Measurements from ENCODE around the gene MICAL3.
"Not testable (repeated sequence)": the region's sequence is repeated elsewhere in the genome, so short reads cannot be mapped to it uniquely, and the experiment has no call there.

Gene MICAL3

DNA sequence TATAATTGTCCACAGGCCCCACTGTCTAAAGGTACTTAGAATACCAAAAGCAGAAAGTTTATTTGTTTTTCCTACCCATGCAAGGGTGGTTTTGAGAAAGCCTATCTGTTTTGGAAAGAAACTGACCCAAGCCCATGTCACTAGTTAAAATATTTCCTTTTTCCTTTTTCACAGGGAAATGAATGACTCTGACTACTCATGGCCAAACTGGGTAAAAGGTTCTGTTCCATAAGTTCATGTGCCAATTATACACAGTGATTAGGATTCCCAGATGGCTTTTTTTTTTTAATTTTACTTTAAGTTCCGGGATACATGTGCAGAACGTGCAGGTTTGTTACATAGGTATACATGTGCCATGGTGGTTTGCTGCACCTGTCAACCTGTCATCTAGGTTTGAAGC is 31.4 kb downstream of the MICAL3 start:
- DNase-seq, result not testable (repeated sequence)

DNA sequence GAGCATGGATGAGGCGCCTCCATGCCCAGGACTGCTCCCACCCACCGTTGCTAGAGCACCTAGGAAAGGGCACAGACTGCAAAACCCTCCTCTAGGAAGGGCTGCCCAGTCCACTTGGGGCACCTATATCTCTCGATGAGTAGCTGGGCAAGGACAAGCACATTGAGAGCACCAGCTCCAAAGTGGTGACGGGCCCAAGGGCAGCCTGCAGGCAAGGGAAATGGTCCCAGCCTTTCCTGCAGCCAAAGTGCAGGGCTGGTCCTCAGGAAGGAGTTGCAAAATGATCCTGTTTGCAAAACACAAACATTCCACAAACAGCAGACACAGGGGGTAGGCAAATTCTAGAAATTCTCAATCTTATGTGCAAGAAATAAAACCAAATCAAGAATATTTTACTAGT is 32.4 kb downstream of the MICAL3 start:
- not testable (repeated sequence) for DNase-seq

DNA sequence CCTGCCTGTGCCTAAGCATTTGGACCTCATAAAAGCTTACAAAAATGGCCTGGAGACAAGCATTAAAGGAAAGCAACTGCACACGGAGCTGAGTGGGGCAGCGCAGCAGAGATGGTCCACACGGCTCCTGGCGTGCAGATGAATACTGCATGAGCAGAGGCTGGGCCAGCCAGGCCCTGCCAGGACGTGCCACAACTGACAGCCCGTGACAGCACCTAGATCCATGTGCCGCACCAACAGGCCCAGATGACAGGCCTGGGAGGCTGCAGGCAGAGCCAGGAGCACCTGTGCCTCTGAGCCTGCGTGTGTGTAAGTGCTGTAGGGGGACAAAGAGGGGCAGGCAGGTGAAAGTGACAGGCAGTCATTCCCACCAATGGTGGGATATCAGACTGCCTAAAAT is 33.4 kb downstream of the MICAL3 start:
- no peak for DNase-seq

DNA sequence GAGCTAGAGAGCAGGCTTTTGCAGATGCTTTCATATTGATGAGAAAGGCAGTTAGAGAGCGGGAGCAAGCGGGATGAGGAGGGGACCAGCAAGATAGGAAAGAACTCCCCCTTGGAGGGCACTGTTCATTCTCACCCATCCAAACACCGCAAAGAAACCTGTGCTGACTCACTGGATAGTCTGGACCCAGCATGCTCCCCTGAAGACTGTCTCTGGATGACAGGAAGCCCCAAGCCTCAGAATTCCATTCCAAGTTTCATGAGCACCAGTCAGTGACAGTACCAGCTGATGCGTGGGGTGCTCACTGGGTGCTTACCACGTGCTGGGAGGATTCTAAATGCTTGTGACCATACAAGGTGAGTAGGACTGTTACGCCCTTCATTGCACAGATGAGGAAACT is 34.2 kb downstream of the MICAL3 start:
- no peak for DNase-seq

DNA sequence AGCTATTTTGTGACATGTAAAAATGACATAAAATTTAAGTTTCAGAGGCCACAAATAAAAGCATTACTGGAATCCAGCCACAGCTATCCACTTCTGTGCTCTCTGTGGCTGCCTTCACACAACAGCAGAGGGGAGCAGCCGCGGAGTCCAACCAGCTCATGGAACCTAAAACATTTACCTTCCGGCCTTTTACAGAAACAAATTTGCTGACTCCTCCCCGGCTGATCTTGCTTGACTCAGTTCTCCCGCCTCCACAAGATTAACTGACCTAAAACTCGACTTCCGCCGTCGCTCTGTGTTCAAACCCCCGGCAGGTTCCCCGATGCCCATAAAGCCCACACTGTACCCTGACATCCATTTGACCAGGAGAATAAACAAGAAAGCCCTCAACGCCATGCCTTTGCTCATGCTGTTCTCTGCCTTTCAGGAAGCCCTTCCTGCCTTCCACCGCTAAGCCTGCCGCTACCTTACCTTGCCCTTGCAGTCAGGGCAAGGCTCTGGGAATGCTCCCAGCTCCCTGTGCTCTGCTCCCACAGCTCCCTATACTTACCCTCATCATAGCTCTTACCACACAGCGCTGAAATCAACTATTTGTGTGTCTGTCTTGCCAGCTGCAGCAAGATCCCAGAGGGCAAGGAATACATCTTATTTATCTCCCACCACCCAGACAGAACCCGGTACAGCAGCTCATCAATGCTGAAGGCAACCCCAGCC is 35.4 kb downstream of the MICAL3 start:
- DNase-seq, result no peak

DNA sequence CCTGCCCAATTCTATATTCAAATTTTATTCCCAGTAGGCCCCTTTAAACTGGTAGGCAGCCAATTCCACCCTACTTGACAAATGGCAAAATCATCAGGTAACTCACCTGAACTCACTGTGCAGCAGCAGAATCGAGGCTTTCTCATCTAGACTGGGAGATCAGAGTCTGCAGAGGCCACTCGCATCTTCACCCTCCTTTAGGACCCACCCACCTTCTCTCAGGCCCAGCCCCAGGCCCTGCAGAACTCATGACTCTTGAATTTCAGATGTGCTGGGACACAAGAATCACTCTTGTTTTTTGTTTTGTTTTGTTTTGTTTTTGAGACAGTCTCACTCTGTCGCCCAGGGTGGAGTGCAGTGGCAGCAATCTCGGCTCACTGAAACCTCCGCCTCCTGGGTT is 38.8 kb downstream of the MICAL3 start:
- no peak for DNase-seq

DNA sequence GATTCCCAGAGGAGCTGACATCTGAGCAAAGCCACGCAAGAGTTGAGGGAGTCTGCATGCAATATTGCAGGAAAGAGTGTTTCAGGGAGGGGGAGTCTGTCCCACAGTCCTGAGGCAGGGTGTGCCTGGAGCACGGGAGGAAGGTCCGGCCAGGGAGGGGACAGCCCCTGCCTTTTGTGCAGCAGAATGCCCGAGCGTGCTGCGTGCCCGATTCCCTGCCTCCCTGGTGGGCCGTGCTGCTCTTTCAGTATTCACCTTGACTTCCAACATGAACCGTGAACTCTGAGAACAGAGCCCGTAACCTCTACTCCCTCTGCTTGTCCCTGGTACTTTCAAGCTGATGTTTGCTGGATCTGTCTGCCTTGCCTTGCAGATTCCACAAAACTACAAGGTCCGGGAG is 39.3 kb downstream of the MICAL3 start:
- DNase-seq, result not testable (repeated sequence)

DNA sequence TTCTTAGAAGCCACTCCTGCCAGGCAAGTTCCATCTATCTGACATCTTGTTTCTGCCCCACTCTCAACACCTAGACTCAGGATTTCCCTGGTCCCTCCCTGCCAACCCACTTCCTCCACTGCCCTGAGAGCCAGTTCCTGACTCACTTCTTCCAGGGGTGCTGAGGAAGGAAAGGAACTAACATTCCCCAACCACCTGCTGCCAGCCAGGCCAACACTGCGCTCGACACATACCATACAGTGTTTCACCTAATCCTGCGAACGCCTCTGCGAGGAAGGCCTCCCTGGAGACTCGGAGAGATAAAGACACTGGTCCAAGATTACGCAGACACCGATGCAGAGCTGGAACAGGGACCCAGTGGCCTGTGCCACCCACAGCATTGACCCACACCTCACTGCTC is 40.2 kb downstream of the MICAL3 start:
- no peak for DNase-seq

DNA sequence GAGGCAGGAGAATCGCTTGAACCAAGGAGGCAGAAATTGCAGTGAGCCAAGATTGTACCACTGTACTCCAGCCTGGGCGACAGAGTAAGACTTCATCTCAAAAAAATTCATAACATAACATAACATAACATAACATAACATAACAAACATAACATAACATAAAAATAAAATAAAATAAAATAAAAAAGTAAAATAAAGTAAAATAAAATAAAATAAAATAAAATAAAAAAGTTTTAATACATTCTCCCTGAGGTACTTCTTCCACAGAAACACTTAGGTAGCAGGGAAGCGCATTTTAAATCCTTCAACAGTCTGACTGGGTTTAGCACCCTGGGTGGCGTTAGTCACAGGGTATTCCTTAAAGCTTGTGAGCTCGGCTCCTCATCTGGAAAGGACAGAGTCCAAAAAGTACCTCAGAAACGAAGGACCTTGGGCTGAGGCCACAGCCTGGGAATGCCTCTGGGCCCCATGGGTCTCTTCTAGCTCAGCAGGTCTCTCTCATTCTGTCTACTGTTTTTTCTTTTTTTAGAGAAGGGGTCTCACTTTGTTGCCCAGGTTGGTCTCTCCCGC is 41.7 kb downstream of the MICAL3 start:
- DNase-seq, result no peak

DNA sequence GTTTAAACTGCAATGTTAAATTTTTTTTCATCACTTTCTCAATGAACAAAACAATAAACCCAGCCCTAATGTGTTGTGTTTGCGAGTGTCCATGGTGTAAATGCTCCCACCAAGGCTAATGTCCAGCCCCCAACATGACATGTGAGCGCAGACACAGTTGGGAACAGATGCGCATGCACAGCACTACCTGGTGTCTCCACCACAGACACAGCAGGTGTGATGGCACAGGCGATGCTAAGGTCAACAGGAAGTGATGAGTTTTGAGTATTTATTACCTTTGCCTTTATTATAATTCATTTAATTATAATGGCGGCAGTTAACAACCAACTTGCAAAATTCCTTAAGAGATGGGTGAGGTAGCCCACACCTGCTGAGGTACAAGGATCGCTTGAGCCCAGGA is 42.9 kb downstream of the MICAL3 start:
- DNase-seq, result no peak

DNA sequence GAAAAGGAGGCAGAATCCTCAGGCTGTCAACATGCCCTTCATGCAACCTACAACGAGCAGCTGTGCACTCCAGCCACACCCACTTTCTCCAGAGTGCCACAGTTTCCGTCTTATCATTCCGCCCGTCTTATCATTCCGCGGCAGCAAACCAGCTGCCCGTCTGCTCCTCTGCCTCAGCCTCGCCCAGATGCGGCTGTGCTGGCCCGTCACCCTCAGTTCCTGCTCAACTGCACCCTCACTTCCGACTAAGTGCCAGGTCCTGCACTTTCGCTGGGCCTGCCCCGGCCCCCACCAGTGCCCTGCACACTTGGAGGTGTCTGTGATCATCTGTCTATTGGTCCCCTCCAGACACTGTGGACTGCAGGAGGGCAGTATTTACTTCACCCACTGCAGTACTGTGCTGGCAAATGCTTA is 43.7 kb downstream of the MICAL3 start:
- DNase-seq, result no peak

DNA sequence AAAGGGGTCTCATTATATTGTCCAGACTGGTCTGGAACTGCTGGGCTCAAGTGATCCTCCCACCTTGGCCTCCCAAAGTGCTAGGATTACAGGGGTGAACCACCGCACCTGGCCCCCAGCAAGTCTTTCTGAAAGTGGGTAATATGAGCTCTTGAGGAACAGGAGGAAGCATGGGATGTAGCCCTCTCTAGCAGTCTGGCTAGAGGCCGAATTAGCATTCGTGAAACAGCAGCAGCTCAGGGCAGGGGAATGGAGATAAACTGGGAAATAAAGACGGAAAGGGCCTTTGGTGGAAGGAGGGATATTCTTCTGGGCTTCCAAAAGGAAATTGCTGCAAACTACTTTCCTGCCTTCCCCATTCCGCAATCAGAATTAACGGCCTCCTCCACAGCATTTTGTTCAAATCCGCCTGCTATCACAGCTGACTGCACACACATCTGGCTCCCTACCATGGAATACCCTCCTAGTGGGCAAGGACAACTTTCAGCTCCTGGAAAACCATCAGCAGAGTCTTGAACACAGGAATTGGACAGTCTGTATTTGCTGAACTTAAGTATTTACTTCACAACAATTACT is 44.3 kb downstream of the MICAL3 start:
- DNase-seq, result no peak

DNA sequence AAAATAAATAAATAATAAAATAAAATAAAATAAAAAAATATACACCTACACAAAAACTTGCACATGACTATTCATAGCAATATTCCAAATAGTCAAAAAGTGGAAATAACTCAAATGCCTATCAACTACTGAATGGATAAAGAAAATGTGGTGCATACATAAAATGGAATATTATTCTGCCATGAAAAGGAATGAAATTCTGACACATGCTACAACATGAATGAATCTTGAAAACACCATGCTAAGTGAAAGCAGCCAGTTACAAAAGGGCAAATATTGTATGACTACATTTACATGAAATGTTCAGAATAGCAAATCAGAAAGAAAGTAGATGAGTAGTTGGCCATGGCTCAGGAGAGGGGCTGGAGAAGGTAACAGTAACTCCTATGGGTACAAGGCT is 46.3 kb downstream of the MICAL3 start:
- DNase-seq, result no peak

DNA sequence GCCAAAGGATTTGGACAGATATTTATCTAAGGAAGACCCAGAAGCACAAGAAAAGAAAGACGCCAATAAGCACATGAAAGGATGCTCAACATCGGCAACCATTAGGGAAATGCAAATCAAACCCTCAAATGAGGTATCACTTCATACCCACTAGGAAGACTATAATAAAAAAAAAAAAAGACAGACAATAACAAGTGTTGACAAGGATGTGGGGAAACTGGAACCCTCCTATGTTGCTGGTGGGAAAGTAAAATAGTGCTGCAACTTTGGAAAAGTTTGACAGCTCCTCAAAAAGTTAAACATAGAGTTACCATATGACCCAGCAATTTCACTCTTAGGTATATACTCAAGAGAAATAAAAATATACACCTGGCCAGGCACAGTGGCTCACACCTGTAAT is 47.0 kb downstream of the MICAL3 start:
- no peak for DNase-seq

DNA sequence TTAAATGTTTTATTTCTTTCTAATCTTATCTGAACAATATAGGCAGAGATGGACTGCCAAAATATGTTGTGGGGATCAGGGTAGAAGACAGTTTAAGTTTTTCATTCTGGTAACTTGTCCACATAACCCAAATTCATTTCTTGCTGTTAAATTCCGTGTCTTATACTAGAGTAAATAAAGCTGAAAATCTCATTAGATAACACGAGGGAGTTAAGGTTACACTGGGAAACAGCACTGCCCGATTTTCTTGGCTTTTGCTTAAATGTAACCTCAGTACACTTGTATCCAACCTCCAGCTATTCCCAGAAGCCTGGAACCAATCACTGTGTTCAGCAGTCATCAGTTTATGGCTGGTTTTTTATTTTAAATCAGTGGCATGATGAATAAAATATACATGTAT is 48.2 kb downstream of the MICAL3 start:
- DNase-seq, result no peak

DNA sequence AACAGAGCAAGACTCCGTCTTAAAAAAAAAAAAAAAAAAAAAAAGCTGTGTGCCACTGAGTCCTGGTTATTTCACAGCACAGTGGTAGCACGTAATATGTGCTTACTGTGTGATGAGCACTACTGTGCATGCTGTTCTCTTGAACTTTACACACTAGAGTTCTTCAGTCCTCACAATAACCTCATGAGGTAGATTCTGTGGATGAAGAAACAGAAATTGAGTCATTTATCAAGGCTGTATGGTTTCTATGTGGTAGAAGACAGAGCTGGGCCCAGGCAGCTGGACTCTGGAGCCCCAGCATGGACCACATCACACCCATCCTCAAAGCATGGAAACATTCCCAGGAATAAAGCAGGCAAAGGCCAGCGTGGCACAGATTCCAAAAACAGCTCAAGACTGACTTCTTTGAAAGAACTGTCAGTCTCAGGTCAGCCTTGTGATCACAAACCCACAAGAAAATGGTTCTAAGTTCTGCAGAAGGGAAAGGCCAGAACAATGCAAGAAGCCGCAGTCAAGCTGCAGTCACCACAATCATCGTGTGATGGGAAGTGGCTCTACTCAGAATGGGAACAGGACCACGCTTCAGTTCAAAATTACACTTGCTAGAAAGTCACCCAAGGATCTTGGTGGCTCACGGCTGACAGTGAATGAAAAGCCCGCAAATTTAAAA is 49.5 kb downstream of the MICAL3 start:
- DNase-seq, result no peak

DNA sequence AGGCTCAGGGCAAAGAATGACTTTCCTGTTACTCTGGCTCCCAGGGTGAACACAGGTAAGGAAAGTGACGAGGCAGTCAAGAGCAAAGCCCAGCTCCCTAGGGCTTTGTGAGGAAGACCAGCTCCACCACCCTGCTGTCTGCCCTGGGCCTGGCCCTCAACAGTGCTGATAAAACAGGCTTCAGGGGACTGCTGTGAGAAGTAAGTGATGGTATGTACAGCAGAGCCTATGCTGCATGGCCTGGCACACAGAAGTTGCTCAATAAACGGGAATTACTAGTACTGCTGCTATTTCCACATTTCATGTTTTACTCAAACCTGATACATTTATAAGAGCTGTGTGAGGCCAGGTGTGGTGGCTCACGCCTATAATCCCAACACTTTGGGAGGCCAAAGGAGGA is 50.3 kb downstream of the MICAL3 start:
- DNase-seq, result no peak

DNA sequence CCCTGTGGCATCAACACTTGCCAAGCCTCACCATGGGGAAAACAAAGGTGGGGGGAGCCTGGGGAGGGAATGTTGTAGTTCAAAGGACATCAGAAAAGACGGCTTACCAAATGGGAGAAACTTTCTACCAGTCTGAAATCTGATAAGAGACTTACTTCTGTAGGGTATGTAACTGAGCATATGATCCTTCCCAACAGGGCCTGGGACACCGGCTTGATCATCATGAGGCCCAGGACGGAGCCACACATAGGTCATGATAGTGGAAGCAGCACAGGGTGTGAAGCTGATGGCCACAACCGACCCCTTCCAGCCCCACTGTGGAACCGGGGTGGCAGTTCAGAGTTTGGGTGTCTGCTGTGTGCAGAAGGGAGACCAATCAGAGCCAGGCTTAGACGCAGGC is 51.1 kb downstream of the MICAL3 start:
- DNase-seq, result no peak

DNA sequence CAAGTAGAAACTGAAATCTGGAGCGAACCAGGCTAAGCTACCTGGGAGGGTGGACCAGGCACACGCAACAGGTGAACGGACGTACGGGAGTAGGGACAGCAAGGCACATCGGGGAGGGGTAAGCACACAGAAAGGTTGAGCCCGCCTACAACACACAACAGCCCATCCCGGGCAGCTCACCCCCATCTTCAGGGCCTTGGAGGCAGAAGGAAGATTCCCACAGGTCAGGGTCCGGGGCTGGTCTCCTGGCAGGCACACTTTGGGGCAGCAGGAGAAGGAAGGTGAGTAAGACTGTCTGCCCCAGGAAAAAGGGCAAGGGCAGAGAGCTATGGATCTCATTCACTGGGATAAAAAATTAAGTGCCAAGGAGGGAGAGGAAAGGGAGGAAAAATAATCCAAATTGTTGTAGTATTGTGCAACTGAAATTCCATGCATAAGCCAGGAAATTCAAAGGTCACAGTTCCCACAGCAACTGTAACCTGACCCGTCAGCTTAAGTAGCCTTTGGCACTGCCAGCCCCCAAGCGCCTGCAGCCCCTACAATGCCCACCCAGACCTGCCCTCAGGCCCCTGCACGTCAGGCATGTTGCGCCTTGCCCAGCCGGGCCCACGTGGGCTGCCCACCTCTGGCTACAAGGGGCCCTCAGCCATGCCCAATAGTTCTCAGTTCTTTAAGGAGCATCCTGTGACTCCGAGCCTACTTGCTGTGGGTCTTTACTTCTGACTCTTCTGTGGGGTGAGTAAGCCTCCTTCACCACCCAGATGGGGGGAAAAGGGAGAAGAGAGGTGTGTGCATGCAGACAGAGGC is 51.8 kb downstream of the MICAL3 start:
- no peak for DNase-seq

DNA sequence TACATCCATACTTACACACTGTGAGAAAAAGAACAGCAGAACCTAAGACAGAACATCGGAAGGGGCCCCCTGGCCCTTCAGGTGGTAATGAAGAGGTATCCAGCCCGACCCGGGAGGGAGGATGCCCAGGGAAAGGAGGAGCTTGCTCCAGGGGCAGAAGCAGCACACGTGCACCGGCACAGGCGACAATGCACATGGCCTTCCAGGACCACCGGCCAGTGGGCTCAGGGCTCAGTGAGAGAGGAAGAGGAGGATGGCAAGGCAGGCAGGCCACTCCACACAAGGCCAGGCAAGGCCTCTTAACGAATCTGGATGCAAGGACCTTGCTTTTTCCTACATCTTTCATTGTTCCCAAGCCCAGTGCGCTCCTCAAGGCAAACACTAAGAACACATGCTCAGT is 52.6 kb downstream of the MICAL3 start:
- no peak for DNase-seq

DNA sequence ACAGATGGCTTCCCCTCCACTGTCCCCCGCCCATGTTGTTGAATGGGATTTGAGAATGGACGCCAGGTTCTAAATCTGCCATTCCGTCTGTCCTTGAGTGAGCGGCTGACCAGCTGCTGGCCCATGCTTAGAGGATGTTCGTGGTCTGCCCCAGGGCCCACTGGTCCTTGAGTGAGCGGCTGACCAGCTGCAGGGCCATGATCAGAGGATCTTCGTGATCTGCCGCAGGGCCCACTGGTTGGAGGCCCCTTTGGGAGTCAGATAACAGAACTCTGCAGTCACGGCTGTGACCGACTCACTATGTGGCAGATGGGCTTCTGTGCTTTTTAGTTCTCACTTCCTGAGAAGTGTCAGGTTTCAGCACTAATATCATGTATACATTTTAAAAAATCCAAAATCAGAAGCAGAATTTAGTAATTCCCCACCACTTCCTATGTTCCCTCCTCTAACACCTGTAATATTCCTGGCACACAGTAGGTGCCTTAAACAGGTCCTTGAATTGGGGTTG is 54.1 kb downstream of the MICAL3 start:
- no peak for DNase-seq

DNA sequence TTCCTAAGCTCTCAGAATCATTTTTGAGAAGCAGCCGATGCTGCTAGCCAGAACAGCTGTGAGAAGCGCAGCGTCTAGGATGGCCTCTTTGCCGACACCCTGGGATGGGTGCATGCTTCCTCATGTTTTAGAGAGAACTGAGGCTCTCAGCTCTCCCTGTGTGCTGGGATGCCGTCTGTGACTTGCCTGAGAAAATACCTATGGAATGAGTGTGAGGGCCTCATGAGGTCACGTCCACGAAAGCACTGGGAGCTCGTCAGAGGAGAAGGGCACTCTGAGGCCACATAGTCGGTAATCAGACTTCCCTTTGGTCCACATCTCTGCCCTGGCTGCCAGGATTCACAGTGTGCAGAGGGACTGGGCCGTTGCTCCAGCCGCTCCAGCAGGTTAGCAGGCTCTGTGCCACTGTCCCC is 54.7 kb downstream of the MICAL3 start:
- DNase-seq, result no peak

DNA sequence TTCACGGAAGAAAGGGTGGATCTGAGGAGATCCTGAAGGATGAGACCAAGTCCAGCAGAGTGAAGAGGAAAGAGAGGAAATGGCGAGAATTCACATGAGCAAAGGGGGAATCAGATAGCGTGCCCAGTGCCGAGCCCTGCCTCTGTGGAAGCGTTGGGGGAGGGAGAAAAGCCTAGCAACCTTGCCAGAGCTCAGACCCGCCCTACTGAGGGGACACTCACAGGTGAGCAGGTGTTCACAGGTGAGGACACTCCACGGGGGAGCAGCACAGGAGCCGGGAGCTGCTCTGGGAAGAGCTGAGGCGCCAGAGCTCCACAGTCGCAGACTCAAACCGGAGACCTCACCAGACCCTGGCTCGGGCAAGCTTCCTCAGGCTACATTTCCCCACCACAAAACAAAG is 56.2 kb downstream of the MICAL3 start:
- DNase-seq, result peak; percentile 8
